ENCODE data around the gene CAPN5.

DNA sequence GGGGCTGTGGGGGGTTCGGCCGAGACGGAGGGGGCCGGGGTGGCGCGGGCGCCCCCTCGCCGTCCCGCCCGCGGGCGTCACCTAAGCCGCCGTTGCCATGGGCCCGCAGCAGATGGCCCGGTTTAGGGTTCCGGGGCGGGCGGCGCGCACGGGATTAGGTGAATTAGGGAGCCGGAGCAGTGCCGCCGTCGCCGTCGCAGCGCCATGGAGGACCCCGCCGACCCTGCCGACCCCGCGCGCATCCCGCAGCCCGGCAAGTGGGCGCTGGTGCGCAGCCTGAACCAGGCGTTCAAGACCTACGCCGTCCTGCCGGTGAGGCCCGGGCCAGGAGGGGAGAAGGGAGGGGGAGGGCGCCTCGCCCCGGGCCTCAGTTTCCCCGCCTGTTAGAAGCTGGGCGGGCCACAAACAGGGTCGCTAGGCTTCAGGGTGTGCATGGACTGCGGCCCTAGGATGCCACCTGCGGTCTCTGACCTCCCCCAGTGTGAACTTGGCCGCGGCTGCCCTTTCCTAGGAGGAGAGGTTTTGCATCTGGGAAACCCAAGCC, 71.4 kb downstream of the CAPN5 start:
- TF ChIP-seq, protein P1, sequence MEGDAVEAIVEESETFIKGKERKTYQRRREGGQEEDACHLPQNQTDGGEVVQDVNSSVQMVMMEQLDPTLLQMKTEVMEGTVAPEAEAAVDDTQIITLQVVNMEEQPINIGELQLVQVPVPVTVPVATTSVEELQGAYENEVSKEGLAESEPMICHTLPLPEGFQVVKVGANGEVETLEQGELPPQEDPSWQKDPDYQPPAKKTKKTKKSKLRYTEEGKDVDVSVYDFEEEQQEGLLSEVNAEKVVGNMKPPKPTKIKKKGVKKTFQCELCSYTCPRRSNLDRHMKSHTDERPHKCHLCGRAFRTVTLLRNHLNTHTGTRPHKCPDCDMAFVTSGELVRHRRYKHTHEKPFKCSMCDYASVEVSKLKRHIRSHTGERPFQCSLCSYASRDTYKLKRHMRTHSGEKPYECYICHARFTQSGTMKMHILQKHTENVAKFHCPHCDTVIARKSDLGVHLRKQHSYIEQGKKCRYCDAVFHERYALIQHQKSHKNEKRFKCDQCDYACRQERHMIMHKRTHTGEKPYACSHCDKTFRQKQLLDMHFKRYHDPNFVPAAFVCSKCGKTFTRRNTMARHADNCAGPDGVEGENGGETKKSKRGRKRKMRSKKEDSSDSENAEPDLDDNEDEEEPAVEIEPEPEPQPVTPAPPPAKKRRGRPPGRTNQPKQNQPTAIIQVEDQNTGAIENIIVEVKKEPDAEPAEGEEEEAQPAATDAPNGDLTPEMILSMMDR (IDR thresholded peaks at IDR 0.05) = no peak
- TF ChIP-seq EZH2phosphoT487 (IDR thresholded peaks at IDR 0.05) (no peak), EZH2 (IDR thresholded peaks at IDR 0.05) (no peak)

Measured in neural progenitor cell (in vitro differentiated cells).